GM21447 (cell line): ENCODE measurements around the gene CD34.

Source experiments
- ATAC-seq: cut with Tn5 transposase; IDR thresholded peaks from one replicate; pipeline ENCODE4 v1.9.1; 2021; ENCODE audit not compliant: unreplicated experiment

The CD34 gene

GRCh38 chr1:207901041-207901653 lies 9.8 kb downstream of the CD34 start:
- no peak for ATAC-seq

- ATAC-seq, result no peak
These were observed 12.1 kb downstream of the CD34 start for GRCh38 chr1:207898836-207899235.

- no peak for ATAC-seq
These were observed 12.7 kb downstream of the CD34 start for GRCh38 chr1:207898260-207898659.

- ATAC-seq, result no peak
These were observed 13.7 kb downstream of the CD34 start for GRCh38 chr1:207897188-207897587.

GRCh38 chr1:207896547-207896946 lies 14.4 kb downstream of the CD34 start:
- ATAC-seq, result no peak

- ATAC-seq, result no peak
These were observed 16.2 kb downstream of the CD34 start for GRCh38 chr1:207894704-207895103.

- ATAC-seq, result no peak
These were observed 17.0 kb downstream of the CD34 start for GRCh38 chr1:207893737-207894582.

GRCh38 chr1:207892764-207893163 lies 18.2 kb downstream of the CD34 start:
- ATAC-seq, result no peak

- no peak for ATAC-seq
These were observed 19.8 kb downstream of the CD34 start for GRCh38 chr1:207891148-207891547.

GRCh38 chr1:207890136-207890738 lies 20.7 kb downstream of the CD34 start:
- no peak for ATAC-seq

- no peak for ATAC-seq
These were observed 22.3 kb downstream of the CD34 start for GRCh38 chr1:207888652-207889051.

- no peak for ATAC-seq
These were observed 23.3 kb downstream of the CD34 start for GRCh38 chr1:207887542-207888201.

- ATAC-seq, result no peak
These were observed 24.7 kb downstream of the CD34 start for GRCh38 chr1:207886227-207886626.

GRCh38 chr1:207885129-207886032 lies 25.5 kb downstream of the CD34 start:
- ATAC-seq, result peak; percentile 59

- no peak for ATAC-seq
These were observed 26.5 kb downstream of the CD34 start for GRCh38 chr1:207884266-207885029.

- peak; percentile 11 for ATAC-seq
These were observed 27.2 kb downstream of the CD34 start for GRCh38 chr1:207883660-207884250.

GRCh38 chr1:207883104-207883651 lies 27.7 kb downstream of the CD34 start:
- ATAC-seq, result peak; percentile 68

- ATAC-seq, result peak; percentile 19
These were observed 28.2 kb downstream of the CD34 start for GRCh38 chr1:207882692-207883091.

- no peak for ATAC-seq
These were observed 32.0 kb downstream of the CD34 start for GRCh38 chr1:207878939-207879338.
